Type B pancreatic cell (in vitro differentiated cells): Measurements from ENCODE around the gene MRPL37. TPM values are rescaled to one million over a fixed set of nuclear protein-coding genes. Genes with fewer than 3 reads are reported as not detected.

Experiments used
- DNase-seq: peaks from one replicate; pipeline ENCODE4 v3.0.0; 2021; ENCODE audit warnings: mixed read lengths; ENCODE audit not compliant: unreplicated experiment; ENCODE audit errors: extremely low spot score
- H3K27ac Mint-ChIP-seq: 2 replicates; pipeline ENCODE4 v1.8.0; 2021; ENCODE audit warnings: mild to moderate bottlenecking, mixed read lengths
- H3K27me3 Mint-ChIP-seq: 2 replicates; pipeline ENCODE4 v1.8.0; 2021; ENCODE audit warnings: mixed read lengths
- H3K36me3 Mint-ChIP-seq: 2 replicates; pipeline ENCODE4 v1.8.0; 2021; ENCODE audit warnings: mixed read lengths
- H3K4me1 Mint-ChIP-seq: one replicate; pipeline ENCODE4 v1.8.0; 2021; ENCODE audit warnings: mixed read lengths; ENCODE audit not compliant: unreplicated experiment
- H3K4me3 Mint-ChIP-seq: 2 replicates; pipeline ENCODE4 v1.8.0; 2021; ENCODE audit warnings: mild to moderate bottlenecking, mixed read lengths
- H3K9me3 Mint-ChIP-seq: 2 replicates; pipeline ENCODE4 v1.8.0; 2021; ENCODE audit warnings: mixed read lengths
- total RNA-seq: library from RNA; stranded (reverse); gene quantifications from 2 replicates; pipeline ENCODE4 v1.2.1, GENCODE V29; 2021; ENCODE audit warnings: low replicate concordance
- TF ChIP-seq, protein P1 (sequence below): fragments of 200-600 bp; sonication (generic); conservative IDR thresholded peaks from 2 replicates; pipeline ENCODE4 v1.5.0; 2021; ENCODE audit warnings: antibody characterized with exemption, mild to moderate bottlenecking

Gene MRPL37
- total RNA-seq, 1 donor from 2014 or later, result 78.4 TPM

DNA sequence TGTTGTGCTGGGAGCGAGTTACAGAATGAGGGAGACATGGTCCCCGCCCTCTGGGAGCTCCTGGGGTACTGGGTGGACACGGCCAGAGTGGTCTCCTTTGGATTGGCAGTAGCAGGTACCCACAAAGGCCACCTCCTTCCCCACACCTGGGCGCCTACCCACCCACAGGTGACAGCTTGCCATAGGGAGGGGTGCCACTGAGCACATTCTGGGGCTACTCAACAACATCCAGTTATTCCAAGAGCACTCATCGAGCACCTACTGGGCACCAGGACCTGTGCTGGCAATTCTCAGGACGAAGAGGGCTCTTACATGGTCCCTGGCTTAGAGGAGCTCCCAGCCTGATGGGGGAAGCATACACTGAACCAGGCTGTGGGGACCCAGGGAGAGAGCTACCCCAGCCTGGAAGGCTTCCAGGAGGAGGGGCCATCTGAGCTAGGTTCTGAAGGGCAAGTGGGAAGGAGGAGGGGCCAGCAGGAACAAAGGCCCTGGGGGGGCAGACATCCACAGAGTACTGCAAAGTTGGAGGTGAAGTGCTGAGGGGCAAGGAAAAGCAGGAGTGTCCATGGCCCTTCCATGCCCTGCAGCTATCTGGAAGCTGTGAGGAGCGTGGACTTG is 22.0 kb downstream of the MRPL37 start:
- Mint-ChIP-seq H3K27ac (no peak overlapping the region), H3K4me3 (no peak overlapping the region), H3K4me1 (peaks cover 31% of the 10 kb centered on the region), H3K9me3 (no peaks in the 10 kb centered on the region), H3K27me3 (no peaks in the 10 kb centered on the region), H3K36me3 (peaks cover 19% of the 10 kb centered on the region)
- no peak for DNase-seq
- TF ChIP-seq, protein P1, sequence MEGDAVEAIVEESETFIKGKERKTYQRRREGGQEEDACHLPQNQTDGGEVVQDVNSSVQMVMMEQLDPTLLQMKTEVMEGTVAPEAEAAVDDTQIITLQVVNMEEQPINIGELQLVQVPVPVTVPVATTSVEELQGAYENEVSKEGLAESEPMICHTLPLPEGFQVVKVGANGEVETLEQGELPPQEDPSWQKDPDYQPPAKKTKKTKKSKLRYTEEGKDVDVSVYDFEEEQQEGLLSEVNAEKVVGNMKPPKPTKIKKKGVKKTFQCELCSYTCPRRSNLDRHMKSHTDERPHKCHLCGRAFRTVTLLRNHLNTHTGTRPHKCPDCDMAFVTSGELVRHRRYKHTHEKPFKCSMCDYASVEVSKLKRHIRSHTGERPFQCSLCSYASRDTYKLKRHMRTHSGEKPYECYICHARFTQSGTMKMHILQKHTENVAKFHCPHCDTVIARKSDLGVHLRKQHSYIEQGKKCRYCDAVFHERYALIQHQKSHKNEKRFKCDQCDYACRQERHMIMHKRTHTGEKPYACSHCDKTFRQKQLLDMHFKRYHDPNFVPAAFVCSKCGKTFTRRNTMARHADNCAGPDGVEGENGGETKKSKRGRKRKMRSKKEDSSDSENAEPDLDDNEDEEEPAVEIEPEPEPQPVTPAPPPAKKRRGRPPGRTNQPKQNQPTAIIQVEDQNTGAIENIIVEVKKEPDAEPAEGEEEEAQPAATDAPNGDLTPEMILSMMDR, result no peak

DNA sequence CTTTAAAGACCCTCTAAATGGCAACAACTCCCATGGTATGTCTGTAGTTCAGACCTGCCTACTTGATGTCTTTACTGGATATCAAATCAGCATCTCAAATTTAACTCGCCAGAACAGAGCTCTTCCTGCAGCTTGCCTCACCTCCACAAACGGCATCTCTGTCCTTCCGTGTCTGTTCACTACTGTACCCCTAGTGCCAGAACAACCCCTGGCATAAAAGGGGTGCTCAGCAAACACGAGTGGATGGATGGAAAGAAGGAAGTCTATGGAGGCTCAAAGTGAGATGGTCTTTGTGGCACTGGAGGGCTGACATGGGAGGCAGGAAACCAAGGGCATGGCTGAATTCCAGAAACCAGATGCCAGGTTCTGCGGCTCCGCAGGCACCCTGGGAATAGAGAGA is 22.7 kb downstream of the MRPL37 start:
- no peaks in the 10 kb centered on the region for H3K9me3 Mint-ChIP-seq
- no peak overlapping the region for H3K4me3 Mint-ChIP-seq
- peaks cover 31% of the 10 kb centered on the region for H3K4me1 Mint-ChIP-seq
- H3K36me3 Mint-ChIP-seq, result peaks cover 16% of the 10 kb centered on the region
- no peaks in the 10 kb centered on the region for H3K27me3 Mint-ChIP-seq
- TF ChIP-seq, protein P1, result no peak
- no peak for DNase-seq
- peak overlapping the region; percentile 64 for H3K27ac Mint-ChIP-seq

DNA sequence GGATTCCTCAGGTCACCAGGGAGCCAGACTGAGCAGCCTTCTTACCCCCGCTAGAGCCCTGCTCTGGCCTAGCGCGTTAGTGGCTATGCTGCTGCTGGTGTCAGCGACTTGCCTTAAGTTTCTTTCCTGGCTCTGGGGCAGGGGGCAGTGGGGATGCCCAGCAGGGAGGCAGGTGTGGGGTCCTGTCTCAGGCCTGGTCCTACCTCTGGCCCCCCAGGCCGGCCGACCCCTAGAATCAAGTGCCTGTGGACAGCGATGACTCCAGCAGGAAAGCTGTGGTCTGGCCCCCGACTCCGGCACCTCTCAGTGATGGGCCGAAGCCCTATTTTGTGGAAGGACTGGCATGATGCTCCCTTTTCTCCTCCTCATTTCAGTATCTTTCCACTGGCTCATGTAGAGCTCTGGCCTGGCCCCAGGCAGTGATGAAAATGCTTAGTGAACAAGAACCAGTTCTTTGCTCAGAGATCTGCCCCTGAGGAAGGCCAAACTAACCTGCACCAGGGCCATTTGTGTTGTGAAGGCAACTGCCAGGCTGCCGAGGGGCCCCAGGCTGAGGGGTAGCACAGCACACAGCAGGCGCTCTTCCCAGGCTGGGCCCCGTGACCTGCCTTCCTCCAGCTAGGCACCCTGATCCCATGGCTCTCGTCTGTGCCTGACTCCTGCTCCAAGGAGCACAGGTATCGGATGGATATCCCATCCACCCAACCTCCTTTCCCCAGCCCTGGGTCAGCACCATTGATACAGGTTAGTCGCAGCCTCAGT is 23.7 kb downstream of the MRPL37 start:
- DNase-seq, result no peak
- Mint-ChIP-seq H3K9me3 (no peaks in the 10 kb centered on the region), H3K27ac (peak overlapping the region; percentile 66), H3K27me3 (no peaks in the 10 kb centered on the region), H3K36me3 (peaks cover 17% of the 10 kb centered on the region), H3K4me3 (peak overlapping the region; percentile 29), H3K4me1 (peaks cover 31% of the 10 kb centered on the region)
- TF ChIP-seq, protein P1, result no peak

DNA sequence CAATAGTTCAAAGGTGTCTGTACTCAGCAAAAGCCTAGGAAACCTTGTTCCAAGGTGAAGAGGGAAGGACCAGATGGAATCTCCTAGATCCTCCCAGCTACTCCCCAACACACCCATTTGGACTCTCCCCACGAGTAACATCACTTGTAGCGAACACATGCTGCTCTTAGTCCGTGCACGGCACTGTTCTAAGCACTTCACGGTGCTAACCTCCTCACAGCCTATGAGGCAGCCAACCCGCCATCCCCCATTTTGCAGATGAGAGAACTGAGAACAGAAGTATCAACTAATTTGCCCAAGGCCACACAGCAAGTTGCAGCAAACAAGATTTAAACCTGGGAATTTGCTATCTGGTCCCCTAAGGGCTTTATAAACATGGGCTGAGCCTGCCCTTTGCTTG is 24.3 kb downstream of the MRPL37 start:
- H3K9me3 Mint-ChIP-seq, result no peaks in the 10 kb centered on the region
- peak overlapping the region; percentile 66 for H3K27ac Mint-ChIP-seq
- H3K4me1 Mint-ChIP-seq, result peaks cover 31% of the 10 kb centered on the region
- no peaks in the 10 kb centered on the region for H3K27me3 Mint-ChIP-seq
- TF ChIP-seq, protein P1, result no peak
- no peak for DNase-seq
- H3K4me3 Mint-ChIP-seq, result peak overlapping the region; percentile 29
- peaks cover 18% of the 10 kb centered on the region for H3K36me3 Mint-ChIP-seq

DNA sequence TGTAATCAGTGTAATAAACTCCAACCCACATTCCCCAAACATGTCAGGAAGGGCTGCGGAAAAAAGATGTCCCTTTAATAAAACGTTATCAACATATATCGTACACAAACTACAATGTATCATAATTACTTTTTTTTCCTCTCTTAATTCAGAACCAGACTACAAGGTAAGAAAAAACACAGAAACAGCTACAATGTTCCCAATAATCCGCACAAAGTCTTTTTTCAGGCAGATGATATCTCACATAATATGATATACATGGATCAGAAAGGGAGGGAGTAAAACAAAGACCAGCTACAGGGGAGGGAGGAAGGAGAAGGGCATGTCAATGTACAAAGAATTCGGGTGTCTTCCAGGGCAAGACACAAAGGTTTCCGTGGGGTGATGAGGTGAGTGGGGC is 25.4 kb downstream of the MRPL37 start:
- Mint-ChIP-seq H3K4me3 (peak overlapping the region; percentile 20), H3K27ac (peak overlapping the region; percentile 18), H3K9me3 (no peaks in the 10 kb centered on the region), H3K4me1 (peaks cover 26% of the 10 kb centered on the region), H3K27me3 (no peaks in the 10 kb centered on the region), H3K36me3 (peaks cover 21% of the 10 kb centered on the region)
- TF ChIP-seq, protein P1, result no peak
- no peak for DNase-seq
